Esophagus squamous epithelium (tissue), 4 donors: ENCODE data around the gene LCAT.

Experiments
- CTCF ChIP-seq, 6 experiments: fragments of 450-650 bp in 4 of 6; fragments of 200-600 bp in 2 of 6; sonication (generic) in 2 of 6; IDR thresholded peaks; one replicate each; pipeline ENCODE4 v1.5.1; 2016 to 2019; ENCODE audit warnings: antibody characterized with exemption in 6 of 6, mild to moderate bottlenecking in 4 of 6, moderate library complexity in 4 of 6
- POLR2A ChIP-seq, 4 donors: fragments of 450-650 bp; IDR thresholded peaks; one replicate each; pipeline ENCODE4 v1.6.1; 2017; ENCODE audit warnings: antibody characterized with exemption in 4 of 4, mild to moderate bottlenecking in 4 of 4, moderate library complexity in 3 of 4

GRCh38 chr16:67914758-67915495, 29.0 kb downstream of the LCAT start:
- TF ChIP-seq CTCF (IDR thresholded peaks at IDR 0.05) (no peak), POLR2A (IDR thresholded peaks at IDR 0.05) (no peak)
